Endothelial cell of umbilical vein (primary cell): ENCODE results near the gene MEGF11.

Source experiments
- EZH2 ChIP-seq: IDR thresholded peaks from 2 replicates; pipeline ENCODE4 v1.6.1; 2012; ENCODE audit warnings: borderline replicate concordance, low read depth, mild to moderate bottlenecking, moderate library complexity, low read length, inconsistent platforms; ENCODE audit not compliant: severe bottlenecking
- GATA2 ChIP-seq: IDR thresholded peaks from 2 replicates; pipeline ENCODE4 v1.7.0; 2011; ENCODE audit warnings: low read depth, mild to moderate bottlenecking, moderate library complexity, mixed read lengths, low read length; ENCODE audit not compliant: insufficient read length, insufficient read depth
- MYC ChIP-seq: IDR thresholded peaks from one replicate; pipeline ENCODE4 v1.6.1; 2011; ENCODE audit warnings: mild to moderate bottlenecking, low read depth, low read length
- POLR2A ChIP-seq: IDR thresholded peaks from 2 replicates; pipeline ENCODE4 v1.6.1; 2012; ENCODE audit warnings: low read depth, mild to moderate bottlenecking, control low read depth, low read length
- POLR2AphosphoS5 ChIP-seq: IDR thresholded peaks from 2 replicates; pipeline ENCODE4 v1.6.1; 2012; ENCODE audit warnings: low read depth, mild to moderate bottlenecking, control low read depth, low read length, moderate library complexity; ENCODE audit not compliant: insufficient read depth
- TF ChIP-seq, protein P1 (sequence below), 2 donors: IDR thresholded peaks; 1 replicate in 1 of 2; 2 replicates in 1 of 2; pipeline ENCODE4 v1.5.1; 2011; ENCODE audit warnings: low read length in 2 of 2, mild to moderate bottlenecking in 2 of 2, moderate library complexity in 2 of 2, control low read depth in 1 of 2, inconsistent platforms in 1 of 2, low read depth in 1 of 2; ENCODE audit not compliant: insufficient read depth in 1 of 2; ENCODE audit errors: extremely low read depth in 1 of 2
- TF ChIP-seq, protein P2 (sequence below): IDR thresholded peaks from 2 replicates; pipeline ENCODE4 v1.6.1; 2011; ENCODE audit not compliant: insufficient read depth, insufficient read length

DNA sequence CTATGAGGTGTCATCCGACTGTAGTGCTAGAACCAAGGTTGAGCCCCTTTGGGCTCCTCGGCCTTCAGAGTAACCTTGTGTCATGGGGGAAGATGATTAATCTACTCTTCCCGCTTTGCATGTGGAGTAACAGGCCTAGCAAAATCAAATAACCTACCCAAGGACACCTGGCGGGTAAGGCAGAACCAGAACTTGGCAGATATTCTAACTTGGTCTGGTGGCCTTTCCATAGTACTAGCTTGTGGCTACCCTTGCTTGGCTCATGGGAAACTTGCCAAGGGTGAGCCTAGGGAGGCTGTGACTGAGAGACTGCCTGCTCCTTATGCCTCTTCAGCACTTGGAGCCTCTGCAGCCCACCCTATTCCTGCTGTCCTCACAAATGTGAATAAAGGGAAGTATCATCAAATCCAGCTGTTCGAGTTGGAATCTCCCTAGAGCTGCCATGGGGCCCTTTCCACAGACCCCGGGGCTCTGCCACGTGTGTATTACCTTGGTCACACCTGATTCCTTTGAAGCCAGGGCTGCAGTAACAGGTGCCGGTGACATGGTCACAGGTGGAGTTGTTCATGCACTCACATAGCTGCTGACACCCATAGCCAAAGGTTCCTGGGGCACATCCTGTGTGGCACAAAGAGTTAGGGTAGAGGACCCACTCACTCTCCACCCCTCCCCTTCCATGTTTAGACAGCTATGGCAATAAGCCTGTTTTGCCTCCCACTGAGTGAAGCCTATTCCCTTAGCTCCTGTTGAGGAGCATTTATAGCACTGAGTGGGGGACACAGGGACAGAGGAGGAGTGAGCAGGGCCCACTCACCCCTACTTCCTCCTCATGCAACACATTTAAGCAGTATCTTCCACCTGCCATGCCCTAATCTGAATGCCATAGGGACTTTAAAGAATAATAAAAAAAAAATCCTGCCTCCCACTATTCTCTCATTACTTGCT, 338.3 kb downstream of the MEGF11 start:
- TF ChIP-seq, protein P1, sequence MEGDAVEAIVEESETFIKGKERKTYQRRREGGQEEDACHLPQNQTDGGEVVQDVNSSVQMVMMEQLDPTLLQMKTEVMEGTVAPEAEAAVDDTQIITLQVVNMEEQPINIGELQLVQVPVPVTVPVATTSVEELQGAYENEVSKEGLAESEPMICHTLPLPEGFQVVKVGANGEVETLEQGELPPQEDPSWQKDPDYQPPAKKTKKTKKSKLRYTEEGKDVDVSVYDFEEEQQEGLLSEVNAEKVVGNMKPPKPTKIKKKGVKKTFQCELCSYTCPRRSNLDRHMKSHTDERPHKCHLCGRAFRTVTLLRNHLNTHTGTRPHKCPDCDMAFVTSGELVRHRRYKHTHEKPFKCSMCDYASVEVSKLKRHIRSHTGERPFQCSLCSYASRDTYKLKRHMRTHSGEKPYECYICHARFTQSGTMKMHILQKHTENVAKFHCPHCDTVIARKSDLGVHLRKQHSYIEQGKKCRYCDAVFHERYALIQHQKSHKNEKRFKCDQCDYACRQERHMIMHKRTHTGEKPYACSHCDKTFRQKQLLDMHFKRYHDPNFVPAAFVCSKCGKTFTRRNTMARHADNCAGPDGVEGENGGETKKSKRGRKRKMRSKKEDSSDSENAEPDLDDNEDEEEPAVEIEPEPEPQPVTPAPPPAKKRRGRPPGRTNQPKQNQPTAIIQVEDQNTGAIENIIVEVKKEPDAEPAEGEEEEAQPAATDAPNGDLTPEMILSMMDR (IDR thresholded peaks at IDR 0.05; ENCODE audit: extremely low read depth in 1 of 2, insufficient read depth in 1 of 2, low read depth in 1 of 2, low read length in 2 of 2): no peak
- TF ChIP-seq POLR2A (no peak), POLR2AphosphoS5 (no peak), MYC (no peak), EZH2 (no peak), GATA2 (no peak)
- TF ChIP-seq, protein P2, sequence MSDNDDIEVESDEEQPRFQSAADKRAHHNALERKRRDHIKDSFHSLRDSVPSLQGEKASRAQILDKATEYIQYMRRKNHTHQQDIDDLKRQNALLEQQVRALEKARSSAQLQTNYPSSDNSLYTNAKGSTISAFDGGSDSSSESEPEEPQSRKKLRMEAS: no peak
